Stimulated activated CD8-positive, alpha-beta memory T cell treated with anti-CD3 and anti-CD28 coated beads, Interleukin-2, amount 100 ng/mL, for 1 hour (primary cell): ENCODE results near the gene CD7.
A peak's percentile ranks its signal among the peaks of the same experiment; 100 is the strongest.

Source experiments
- DNase-seq, 2 donors: peaks; one replicate each; pipeline ENCODE4 v3.0.0-alpha.2; 2020; ENCODE audit warnings: low read depth in 2 of 2

The CD7 gene

DNA sequence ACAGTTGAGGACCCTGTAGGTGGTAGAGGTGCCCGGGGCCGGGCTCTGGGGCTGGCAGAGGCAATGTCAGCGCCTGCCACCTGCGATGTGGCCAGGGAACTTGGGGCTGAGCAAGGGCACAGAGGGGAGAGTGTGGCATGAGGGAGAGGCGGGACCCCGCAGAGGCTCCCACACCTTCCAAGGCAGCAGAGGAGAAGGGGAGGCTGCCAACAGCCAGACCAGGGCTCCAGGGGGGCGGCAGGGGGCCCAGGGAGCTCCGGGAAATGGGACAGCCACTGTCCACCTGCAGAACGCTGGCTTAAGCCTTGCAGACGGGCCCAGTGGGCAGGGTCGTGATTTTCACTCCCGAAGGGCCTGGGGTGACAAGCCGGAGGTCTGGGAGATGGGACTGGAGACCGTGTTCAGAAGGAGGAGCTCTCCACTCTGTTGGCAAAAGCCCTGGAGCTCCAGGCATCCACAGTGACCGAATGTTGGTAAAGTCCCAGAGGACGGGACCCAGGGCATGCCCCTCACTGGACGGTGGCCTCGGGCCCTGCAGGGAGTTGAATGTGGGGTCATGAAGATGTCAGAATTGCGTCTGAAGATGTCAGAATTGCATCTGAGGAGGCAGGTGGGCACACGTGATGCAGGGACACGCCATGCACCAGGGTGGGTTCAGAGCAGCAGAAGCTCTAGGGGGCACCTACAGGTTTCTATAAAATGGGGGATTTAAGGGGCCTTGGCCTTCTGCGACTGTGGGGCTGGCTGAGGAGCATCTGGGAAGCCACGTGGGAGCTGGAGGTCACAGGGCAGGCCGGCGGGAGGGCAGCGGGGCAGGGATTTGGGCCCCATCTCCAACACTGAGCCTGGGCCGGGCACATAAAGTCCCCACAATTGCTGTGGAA is 18.6 kb downstream of the CD7 start:
- DNase-seq = no peak

DNA sequence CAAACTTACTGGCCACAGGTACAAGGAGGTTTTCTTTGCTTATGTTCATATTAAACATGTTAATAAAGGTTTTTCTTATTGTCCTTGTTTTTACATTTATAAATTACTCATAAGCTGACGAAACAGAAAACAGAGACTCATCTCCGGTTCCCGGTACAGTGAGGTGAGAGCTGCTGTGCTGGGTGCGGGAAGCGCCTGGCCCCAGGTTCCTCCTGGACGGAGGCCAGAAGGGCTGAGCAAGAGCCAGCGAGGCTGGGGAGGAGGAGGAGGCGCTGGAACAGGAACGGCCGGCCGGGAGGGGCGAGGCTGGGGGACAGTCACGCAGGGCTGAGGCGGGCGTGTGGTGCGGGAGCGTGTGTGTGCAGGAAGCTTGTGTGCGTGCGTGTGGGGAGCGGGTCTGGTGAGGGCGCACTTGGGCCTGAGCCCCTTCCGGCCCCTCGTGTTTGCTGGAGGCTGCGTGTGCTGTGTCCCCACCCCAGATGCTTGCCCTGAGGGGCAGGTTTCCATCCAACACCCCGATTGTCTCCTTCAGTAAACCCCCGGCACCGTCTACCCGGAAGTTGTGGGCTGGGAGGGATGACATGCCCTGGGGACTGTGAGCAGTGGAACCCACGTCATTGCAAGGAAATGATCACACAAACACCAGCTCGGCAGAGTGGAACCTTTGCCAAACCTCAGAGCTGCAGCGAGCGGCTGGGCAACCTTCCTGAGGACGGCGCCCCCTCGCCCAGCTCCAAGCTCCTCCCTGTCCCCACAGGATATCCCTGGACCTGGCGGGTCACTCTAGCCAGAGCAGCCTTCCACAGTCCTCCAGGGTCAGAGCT is 19.5 kb downstream of the CD7 start:
- peak; percentile 87 to 91 for DNase-seq

DNA sequence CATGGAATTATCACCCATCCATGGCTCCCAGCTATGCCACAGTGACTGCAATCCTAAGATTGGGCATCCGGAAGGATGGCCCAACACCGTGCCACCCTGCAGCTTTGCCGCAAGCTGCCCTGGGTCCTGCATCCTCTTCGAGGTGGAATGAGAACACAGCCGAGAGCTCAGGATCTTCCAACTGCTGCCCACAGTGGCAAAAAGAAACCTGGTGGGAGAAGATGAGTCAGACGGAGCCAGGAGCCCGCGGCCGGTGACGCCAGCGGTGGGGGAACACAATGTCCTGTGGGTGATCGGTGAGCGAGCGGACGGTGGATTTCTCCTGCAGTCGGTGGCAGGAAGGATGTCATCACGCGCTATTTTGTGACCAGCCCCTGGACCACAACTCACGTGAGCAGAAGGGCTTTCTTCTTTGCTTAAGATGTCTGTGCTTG is 20.1 kb downstream of the CD7 start:
- peak; percentile 73 to 79 for DNase-seq

DNA sequence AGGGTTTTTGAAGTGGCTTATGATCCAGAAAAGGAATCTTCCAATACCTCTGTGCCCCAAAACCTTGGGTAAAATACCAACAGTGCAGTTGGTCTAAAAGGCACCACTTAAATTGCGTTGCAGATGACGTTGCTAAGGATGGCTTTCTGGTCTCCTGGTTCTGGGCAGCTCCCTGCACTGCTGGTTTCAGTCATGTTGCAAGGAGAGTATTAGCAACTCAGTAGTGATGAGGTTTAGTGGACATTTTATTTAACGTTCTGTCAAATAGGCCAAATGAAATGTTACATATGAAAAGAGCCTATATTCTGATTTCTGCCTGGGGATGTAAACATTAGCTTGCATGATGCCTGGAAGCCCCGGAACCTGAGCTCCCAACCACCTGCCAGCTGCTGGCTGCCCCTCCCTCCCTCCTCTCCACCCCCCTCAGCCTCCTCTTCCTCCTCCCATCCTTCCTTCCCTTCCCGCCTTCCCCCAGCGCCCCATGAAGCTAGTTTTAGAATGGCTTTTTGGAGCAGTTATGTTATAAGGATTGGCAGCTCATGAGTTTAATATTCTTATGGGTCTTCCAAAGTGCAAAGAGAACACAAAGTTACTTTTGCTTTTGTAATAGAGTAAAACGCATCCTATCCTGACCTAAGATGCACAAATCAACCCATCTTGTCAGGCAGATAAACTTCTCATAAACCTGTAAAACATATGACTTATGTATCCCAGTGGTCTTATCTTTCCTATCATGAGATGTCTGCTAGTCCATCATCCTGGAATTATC is 20.7 kb downstream of the CD7 start:
- no peak for DNase-seq

DNA sequence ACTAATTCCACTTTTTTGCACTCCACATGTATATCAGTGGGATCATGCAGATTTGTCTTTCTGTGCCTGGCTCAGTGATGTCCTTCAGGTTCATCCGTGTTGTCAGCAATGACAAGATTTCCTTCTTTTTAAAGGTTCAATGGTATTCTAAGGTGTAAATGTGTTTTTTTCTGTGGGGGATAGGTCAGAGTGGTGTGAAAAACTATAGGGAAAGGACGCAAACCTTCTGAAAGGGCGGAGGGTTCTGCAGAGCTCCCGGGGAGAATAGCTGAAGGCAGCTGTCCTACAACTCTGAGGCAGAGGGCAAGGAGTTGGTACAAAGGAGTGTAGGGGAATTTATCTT is 22.0 kb downstream of the CD7 start:
- no peak for DNase-seq

DNA sequence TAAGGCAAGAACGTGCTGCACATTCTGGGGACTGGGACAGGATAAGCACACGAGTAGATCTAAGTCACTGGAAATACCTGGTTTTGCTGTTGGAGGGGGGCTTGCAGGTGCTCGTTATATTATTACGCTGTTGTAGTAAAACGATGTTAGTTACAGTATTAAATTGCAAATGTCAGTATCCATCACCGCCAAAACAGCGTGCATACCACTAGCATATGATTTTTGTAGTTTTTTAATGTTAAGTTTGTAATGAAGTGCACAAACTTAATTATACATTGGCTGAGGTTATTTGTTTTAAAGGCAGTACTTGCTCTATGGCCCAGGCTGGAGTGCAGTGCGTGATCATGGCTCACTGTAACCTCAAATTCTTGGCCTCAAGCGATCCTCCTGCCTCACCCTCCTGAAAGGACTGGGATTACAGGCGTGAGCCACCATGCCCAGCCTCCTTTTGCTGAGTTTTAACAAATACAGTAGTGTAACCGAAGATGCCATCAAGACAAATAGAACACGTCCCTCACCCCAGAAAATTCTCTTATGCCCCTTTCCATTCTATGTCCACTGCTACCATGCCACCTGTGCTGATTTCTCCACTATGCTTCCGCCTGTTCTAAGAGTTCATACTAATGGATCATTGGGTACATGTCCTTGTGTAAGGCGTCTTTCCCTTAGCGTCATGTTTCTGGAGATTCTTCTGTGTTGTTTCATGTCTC is 23.2 kb downstream of the CD7 start:
- no peak for DNase-seq

DNA sequence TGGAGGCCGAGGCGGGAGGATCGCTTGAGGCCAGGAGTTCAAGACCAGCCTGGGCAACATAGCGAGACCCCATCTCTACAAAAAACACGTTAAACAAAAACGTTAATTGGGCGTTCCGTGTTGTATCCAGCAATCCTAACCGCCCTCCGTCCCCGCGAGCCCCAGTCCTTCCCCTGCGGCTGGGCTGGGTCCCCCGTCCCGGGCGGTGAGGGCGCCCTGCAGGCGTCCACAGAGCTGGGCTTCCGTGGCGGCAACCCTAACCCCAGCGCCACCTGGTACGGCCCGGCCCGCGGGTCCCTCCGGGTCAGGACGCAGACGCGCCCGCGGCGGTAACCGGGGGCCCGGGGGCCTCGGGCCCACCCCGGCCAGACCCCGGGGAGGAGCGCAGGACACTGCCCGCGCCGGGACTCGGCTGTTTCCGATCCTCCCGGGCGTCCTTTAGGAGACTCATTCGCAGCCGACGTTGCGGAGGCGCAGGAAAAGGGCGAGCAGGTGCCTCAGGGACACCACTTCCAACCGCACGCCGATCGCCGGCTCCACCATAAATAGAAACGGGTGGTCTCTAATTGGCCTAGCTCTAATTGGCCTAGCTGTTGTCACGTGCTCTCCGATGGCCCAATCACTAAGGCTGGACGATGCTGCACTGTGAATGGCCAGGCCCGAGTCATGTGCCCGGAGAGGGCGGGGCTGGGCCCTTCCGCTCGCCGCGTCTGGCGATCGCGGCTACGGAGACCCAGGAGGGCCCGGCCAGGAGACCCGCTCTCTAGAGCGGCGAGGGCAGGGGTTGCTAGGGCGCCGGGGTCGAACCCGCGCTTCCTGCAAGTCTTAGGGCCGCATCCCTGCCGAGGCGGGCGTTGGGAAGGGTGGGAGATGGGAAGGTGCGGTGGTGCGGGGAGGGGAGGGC is 24.9 kb downstream of the CD7 start:
- DNase-seq = peak; percentile 79 to 84

DNA sequence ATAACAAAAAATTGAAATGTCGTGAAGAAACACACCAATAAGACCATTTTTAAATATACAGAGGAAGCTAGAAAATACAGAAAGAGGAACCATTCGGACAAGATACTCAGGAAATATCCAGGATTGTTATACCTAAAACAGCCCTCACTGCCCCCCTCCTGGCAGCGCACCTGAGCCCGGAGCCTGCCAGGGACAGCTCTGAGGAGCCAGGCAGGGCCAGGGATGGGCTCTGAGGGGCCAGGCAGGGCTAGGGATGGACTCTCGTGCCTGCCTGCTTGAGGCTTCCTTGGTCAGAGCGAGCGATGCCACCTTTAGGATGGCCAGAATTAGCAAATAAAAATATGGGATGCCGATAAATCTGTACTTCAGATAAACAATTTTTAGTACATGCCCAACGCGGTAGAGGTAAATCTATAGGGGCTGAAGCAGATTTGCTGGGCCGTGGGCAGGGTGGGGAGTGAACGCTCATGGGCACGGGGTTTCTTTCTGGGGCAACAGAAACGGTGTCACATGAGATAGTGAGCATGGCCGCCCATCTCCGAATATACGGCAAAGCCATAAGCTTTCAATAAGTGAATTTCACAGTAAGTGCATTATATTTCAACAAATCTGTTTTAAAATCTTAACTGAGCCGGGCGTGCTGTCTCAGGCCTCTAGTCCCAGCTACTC is 25.7 kb downstream of the CD7 start:
- no peak for DNase-seq

DNA sequence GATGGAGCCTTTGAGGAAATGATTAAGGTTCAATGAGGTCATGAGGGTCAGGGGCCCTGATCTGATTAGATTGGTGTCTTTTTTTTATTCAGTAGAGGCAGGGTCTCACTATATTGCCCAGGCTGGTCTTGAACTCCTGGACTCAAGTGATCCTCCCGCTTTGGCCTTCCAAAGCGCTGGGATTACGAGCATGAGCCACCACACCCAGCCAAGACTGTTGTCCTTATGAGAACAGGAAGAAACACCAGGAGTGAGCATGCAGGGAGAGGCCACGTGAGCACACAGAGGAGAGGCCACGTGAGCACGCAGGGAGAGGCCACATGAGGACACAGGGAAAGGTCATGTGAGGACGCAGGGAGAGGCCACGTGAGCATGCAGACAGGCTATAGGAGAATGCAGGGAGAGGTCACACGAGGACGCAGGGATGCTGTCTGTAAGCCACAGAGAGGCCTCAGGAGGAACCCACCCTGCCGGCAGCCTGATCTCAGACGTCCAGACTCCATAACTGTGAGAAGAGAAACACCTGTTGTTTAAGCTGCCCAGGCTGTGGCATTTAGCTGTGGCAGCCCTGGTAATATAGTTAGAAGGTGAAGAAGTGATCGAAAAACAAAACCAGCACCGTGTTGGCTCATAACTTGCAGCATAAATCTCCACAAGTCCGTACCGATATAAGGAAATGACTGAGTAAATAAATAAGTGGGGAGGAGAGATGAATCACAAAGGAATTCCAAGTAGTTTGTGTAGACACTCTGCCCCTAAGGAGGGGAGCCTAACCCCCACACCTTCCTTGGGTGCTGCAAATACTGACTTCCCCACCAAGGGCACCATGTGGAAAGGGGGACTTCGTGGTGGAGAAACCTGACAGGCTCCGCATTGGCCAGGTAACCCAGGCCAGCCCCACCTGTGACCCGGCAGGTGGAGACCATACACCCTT is 29.3 kb downstream of the CD7 start:
- no peak for DNase-seq

DNA sequence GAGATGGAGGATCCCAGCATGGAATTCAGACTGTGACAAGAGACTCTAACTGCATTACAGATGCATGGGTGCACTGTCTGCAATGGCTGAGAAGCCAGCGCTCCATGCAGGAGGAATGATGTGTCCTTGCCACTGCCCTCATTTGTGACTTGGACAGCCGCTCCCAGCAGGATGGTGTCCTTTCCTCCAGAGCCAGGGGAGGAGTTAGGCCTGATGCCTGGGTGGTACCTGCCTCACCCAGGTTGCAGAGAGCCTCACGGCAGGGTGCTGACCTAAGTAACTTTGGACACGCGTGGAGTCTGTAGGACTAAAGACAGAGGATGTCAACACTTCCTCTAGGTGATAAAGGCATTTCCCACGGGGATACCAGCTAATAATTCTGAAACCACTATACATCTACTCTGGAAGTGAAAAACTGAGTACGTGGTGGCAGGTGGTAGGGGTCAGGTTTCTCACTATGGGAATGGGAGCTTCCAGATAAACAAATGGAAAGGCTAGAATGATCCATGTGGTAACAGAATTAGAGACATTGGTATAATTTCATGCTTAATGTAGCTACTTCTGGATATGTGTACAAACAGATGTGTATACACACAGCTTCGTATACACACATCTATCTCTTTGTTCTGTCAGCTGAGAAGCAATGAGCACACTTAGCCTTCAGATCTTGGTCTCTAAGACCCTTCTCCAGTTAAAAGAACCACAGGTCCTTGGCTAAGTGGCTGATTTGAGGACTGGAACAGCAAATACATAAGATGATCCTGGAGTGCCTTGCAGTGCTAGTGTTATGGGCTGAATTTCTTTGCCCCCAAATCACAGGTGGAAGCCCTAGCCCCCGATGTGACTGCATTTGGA is 30.2 kb downstream of the CD7 start:
- no peak for DNase-seq

DNA sequence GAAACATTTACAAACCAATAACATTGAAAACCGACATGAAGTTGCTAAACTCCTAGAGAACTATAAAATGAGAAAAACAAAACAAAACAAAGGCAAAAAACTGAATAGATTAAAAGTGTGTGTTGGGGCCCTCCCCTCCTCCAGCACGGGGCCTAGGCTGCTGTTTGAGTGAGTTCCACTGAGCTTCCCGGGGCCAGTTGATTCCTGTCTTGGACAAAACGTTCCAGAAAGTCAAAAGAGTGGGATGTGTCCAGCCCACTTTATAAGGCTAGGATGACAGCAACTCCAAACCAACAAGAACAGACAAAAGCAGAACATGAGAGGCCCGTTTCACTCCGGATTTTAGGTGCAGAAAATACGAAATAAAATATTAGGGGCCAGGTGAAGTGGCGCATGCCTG is 32.3 kb downstream of the CD7 start:
- DNase-seq = no peak

DNA sequence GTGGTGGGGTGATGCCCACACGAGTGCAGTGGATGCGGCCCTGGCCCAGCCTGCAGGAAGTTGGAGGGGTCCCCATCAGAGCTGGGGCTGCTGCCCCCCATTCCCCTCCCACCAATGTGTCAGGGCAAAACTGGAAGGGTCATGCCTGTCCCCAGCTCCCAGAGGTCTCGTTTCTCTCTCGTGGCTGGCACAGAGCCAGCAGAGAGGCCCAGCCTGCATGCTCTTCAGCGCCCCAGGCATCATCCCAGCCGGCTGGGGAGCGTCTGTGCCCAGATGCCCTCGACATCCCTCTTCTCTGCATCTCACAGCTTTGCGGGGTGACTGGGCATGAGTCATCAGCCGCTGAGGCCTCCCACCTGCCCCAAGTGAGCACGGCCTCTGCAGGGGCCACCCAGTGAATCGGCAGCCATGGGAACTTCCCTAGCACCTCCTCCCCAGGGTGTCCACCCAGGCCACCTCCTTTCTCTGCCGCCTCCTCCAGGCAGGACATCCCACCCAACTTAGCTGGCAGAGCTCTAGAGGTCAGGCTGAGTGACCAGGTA is 34.1 kb downstream of the CD7 start:
- DNase-seq = no peak

DNA sequence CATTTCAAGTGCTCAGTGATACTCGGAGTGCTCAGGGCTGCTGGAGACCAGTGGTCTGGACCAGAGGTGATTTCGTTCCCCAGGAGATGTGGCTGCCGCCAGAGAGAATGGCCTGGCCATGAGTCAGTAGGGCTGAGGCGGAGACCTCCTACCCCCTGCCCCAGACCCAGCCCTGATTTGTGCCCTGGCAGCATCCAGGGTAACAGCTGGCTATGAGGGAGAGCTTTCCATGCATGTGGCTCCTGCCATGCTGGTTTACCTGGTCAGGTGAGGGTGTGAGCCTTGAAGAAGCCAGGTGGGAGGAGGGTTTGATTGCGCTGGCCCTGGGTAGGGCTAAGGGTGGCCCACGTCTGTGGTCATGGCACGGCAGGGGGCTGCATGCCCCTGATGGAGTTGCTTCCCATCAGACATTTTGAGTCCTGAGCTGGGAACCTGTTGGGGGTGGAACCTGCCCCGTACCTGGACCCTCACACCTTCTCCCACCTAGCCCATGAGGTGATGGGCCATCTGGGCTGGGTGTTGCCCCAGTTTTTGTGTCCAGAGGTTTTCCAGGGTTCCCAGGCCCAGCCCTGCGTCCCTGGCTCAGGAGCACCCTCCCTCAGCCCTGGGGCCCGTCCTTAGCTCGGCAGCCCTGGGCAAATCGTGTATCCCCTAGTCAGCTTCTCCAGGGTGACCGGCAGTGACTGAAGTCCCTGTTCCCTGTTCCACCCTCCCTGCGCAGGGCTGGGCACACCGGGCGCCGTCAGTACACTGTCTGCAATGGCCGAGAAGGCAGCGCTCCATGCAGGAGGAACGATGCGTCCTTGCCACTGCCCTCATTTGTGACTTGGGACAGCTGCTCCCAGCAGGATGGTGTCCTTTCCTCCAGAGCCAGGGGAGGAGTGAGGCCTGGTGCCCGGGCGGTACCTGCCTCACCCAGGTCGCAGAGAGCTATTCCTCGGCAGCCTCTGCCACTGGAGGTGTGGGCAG is 34.9 kb downstream of the CD7 start:
- no peak for DNase-seq

DNA sequence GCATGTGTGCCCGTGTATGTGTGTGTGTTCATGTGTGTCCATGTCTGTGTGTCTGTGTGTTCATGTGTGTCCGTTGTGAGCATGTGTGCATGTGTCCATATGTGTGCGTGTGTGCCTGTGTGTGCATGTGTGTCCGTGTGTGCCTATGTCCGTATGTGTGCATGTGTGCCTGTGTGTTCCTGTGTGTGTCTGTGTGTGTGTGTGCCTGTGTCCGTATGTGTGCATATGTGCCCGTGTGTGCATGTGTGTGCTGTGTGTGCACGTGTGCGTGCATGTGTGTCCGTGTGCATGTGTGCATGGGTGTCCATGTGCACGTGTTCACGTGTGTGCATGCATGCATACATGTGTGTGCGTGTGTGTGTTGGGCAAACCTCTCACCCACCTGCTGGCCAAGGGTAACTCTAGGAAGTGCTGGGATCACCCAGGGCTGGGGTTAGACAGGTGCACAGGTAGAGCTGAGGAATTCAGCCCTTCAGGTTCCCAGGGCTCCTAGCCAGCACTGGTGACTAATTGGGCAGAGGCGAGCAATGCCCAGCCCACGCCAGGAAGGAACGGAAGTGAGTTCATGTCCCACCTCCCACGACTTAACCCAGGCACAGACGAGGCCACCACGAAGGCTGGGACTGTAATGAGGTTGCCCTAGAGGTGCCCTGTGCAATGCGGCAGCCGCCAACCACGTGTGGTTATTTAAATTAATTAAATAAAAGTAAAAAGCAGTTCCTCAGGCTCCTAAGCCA is 35.7 kb downstream of the CD7 start:
- no peak for DNase-seq

DNA sequence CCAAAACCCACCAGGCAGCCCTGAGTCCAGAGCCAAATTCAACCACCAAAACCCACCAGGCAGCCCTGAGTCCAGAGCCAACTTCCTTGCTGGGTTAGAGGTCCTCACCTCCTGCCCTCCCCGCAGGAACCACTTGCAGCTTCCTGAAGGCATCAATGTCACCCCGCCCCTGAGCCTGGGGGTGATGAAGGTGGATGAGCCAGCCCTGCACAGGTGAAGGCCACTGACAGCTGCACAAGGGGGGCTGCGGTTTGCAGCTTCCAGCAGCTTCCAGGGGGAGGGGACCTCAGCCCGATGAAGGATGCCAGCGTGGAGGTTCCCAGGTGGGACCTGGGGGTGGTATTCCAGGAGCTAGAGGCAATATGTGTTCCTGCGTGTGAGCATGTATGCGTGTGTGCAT is 36.3 kb downstream of the CD7 start:
- DNase-seq = no peak

DNA sequence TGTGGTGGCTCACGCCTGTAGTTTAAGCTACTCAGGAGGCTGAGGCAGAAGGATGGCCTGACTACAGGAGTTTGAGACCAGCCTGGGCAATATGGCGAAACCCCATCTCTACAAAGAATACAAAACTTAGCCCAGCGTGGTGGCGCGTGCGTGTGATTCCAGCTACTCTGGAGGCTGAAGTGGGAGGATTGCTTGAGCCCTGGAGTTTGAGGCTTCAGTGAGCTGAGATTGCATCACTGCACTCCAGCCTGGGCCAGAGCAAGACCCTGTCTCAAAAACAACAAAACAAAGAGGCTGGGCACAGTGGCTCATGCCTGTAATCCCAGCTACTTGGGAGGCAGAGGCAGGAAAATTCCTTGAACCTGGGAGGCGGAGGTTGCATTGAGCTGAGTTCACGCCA is 36.9 kb downstream of the CD7 start:
- no peak for DNase-seq
